HCT116 (cell line): ENCODE results near the gene FAM98C. TPM values are rescaled to one million over a fixed set of nuclear protein-coding genes. Genes with fewer than 3 reads are reported as not detected.

Experiments
- ATAC-seq: fragments of 200-7000 bp; cut with Tn5 transposase; 2 replicates; pipeline ENCODE4 v1.9.1; 2020; ENCODE audit warnings: mild to moderate bottlenecking, moderate library complexity
- BruUV-seq: library from RNA; stranded (reverse); fragments of 400-500 nt; replicated peaks from 2 replicates; lab custom pipeline; 2021; lab: Mats Ljungman, UMichigan
- CTCF ChIA-PET: fragments of 300-600 bp; sonication (Branson Sonifier 250); formaldehyde crosslinking; loops from one replicate; lab custom pipeline; 2021; ENCODE audit warnings: antibody characterized with exemption; lab: Charles Lee
- POLR2A ChIA-PET: fragments of 300-600, 350-600 bp; sonication (Branson Sonifier 250); formaldehyde crosslinking; loops from one replicate; lab custom pipeline; 2021; ENCODE audit warnings: antibody characterized with exemption; lab: Charles Lee
- RAD21 ChIA-PET, 2 experiments: fragments of 300-600 bp; sonication (Branson Sonifier 250); formaldehyde crosslinking; loops; one replicate each; lab custom pipeline; 2023; ENCODE audit warnings: low total read pairs in 2 of 2; ENCODE audit not compliant: uncharacterized antibody in 2 of 2, unreplicated experiment in 2 of 2, low non-redundant PET in 1 of 2; lab: Charles Lee
- DNase-seq: peaks from one replicate; pipeline ENCODE4 v3.0.0-alpha.2; 2010; ENCODE audit warnings: low read depth, low spot score
- H2AFZ ChIP-seq: fragments of 200-600 bp; shearing (Covaris generic), sonication (generic); 2 replicates; pipeline ENCODE4 v1.6.1; 2017; ENCODE audit warnings: low read depth, mixed run types, mixed read lengths, antibody characterized with exemption, low read length; ENCODE audit not compliant: poor library complexity, severe bottlenecking
- H3K27ac ChIP-seq: 2 replicates; pipeline ENCODE4 v1.5.1; 2012; ENCODE audit warnings: low read depth, low read length
- H3K27me3 ChIP-seq: fragments of 200-600 bp; sonication (generic); 2 replicates; pipeline ENCODE4 v1.6.1; 2016; ENCODE audit warnings: mixed run types, low read length, mixed read lengths; ENCODE audit not compliant: insufficient read depth
- H3K36me3 ChIP-seq, 2 experiments: fragments of 200-500 bp in 1 of 2; fragments of 200-600 bp in 1 of 2; sonication (Bioruptor generic) in 1 of 2; sonication (generic) in 1 of 2; 2 replicates each; pipeline versions ENCODE4 v1.5.1 to v1.6.1; 2014 to 2016; ENCODE audit warnings: low read length in 2 of 2, inconsistent platforms in 1 of 2, mixed read lengths in 1 of 2, mixed run types in 1 of 2; ENCODE audit not compliant: insufficient read depth in 2 of 2, control insufficient read depth in 1 of 2
- H3K4me1 ChIP-seq, 2 experiments: fragments of 200-600 bp in 1 of 2; sonication (generic) in 1 of 2; 2 replicates each; pipeline versions ENCODE4 v1.5.1 to v1.6.1; 2012 to 2017; ENCODE audit warnings: low read length in 2 of 2, inconsistent platforms in 1 of 2, mild to moderate bottlenecking in 1 of 2, mixed read lengths in 1 of 2, mixed run types in 1 of 2, moderate library complexity in 1 of 2; ENCODE audit not compliant: insufficient read depth in 2 of 2, control insufficient read depth in 1 of 2
- H3K4me2 ChIP-seq: fragments of 200-600 bp; sonication (generic); 2 replicates; pipeline ENCODE4 v1.6.1; 2017; ENCODE audit warnings: mixed run types, low read length, mixed read lengths
- H3K4me3 ChIP-seq, 2 experiments: fragments of 200-600 bp in 1 of 2; sonication (generic) in 1 of 2; replicated peaks in 1 of 2; 2 replicates each; pipeline ENCODE4 v1.5.1; 2011 to 2016; ENCODE audit warnings: low read length in 2 of 2, control low read depth in 1 of 2, low read depth in 1 of 2, mild to moderate bottlenecking in 1 of 2, mixed read lengths in 1 of 2, mixed run types in 1 of 2
- H3K79me2 ChIP-seq: fragments of 200-600 bp; sonication (generic); 2 replicates; pipeline ENCODE4 v1.6.1; 2017; ENCODE audit warnings: mild to moderate bottlenecking, mixed run types, low read length, moderate library complexity, mixed read lengths; ENCODE audit not compliant: insufficient read depth
- H3K9ac ChIP-seq: fragments of 200-600 bp; sonication (generic); 2 replicates; pipeline ENCODE4 v1.6.1; 2016; ENCODE audit warnings: low read length, mixed read lengths
- H3K9me2 ChIP-seq: fragments of 200-600 bp; sonication (generic), shearing (Covaris generic); 2 replicates; pipeline ENCODE4 v1.6.1; 2017; ENCODE audit warnings: mixed run types, mild to moderate bottlenecking, moderate library complexity; ENCODE audit not compliant: insufficient read depth
- H3K9me3 ChIP-seq, 2 experiments: fragments of 200-500 bp in 1 of 2; fragments of 200-600 bp in 1 of 2; sonication (Bioruptor generic) in 1 of 2; sonication (generic) in 1 of 2; 2 replicates each; pipeline ENCODE4 v1.6.1; 2014 to 2017; ENCODE audit warnings: low read length in 2 of 2, mixed read lengths in 2 of 2, inconsistent platforms in 1 of 2, low read depth in 1 of 2, mild to moderate bottlenecking in 1 of 2, mixed run types in 1 of 2, moderate library complexity in 1 of 2; ENCODE audit not compliant: control insufficient read depth in 1 of 2, insufficient read depth in 1 of 2
- H4K20me1 ChIP-seq: fragments of 200-600 bp; sonication (generic), shearing (Covaris generic); 2 replicates; pipeline ENCODE4 v1.6.1; 2017; ENCODE audit warnings: mixed run types, mild to moderate bottlenecking, moderate library complexity; ENCODE audit not compliant: insufficient read depth
- CBX3 ChIP-seq: IDR thresholded peaks from 2 replicates; pipeline ENCODE4 v1.6.1; 2012; ENCODE audit warnings: low read depth
- CEBPB ChIP-seq: IDR thresholded peaks from 2 replicates; pipeline ENCODE4 v1.6.1; 2012; ENCODE audit warnings: low read depth
- ELF1 ChIP-seq: IDR thresholded peaks from 2 replicates; pipeline ENCODE4 v1.6.1; 2012; ENCODE audit warnings: low read depth, borderline replicate concordance
- EZH2 ChIP-seq: fragments of 200-600 bp; sonication (generic); IDR thresholded peaks from 2 replicates; pipeline ENCODE4 v1.6.1; 2017; ENCODE audit warnings: antibody characterized with exemption, mixed run types
- FOSL1 ChIP-seq: IDR thresholded peaks from 2 replicates; pipeline ENCODE4 v1.6.1; 2012; ENCODE audit warnings: low read depth
- JUND ChIP-seq: IDR thresholded peaks from 2 replicates; pipeline ENCODE4 v1.6.1; 2012
- MAX ChIP-seq: IDR thresholded peaks from 2 replicates; pipeline ENCODE4 v1.6.1; 2012
- POLR2A ChIP-seq: IDR thresholded peaks from 2 replicates; pipeline ENCODE4 v1.7.0; 2011; ENCODE audit warnings: borderline replicate concordance; ENCODE audit not compliant: insufficient read depth, insufficient read length; ENCODE audit errors: extremely low read depth
- POLR2AphosphoS5 ChIP-seq: IDR thresholded peaks from 2 replicates; pipeline ENCODE4 v1.6.1; 2011; ENCODE audit warnings: mild to moderate bottlenecking, low read depth, low read length, moderate library complexity
- SIN3A ChIP-seq: IDR thresholded peaks from 2 replicates; pipeline ENCODE4 v1.6.1; 2012; ENCODE audit warnings: low read depth
- SP1 ChIP-seq: IDR thresholded peaks from 2 replicates; pipeline ENCODE4 v1.6.1; 2012; ENCODE audit warnings: low read depth
- YY1 ChIP-seq: IDR thresholded peaks from 2 replicates; pipeline ENCODE4 v1.6.1; 2011; ENCODE audit warnings: low read length, low read depth, moderate library complexity, mild to moderate bottlenecking; ENCODE audit not compliant: insufficient replicate concordance; ENCODE audit errors: extremely low read depth
- ZFX ChIP-seq: fragments of 450-650 bp; IDR thresholded peaks from 2 replicates; pipeline ENCODE4 v1.6.1; 2017
- ZNF274 ChIP-seq: fragments of 200-500 bp; sonication (Bioruptor generic); IDR thresholded peaks from 2 replicates; pipeline ENCODE4 v1.6.1; 2014; ENCODE audit warnings: mild to moderate bottlenecking, low read depth, low read length, inconsistent platforms
- intact Hi-C: fragments of 100-400 bp; cut with micrococcal nuclease; formaldehyde crosslinking; loops from 2 replicates; pipeline ENCODE4 v1.10.0; 2022
- total RNA-seq: library from RNA; stranded (reverse); gene quantifications from one replicate; pipeline ENCODE4 v1.2.1, GENCODE V29; 2021; ENCODE audit not compliant: unreplicated experiment
- TF ChIP-seq, protein P1 (sequence below): IDR thresholded peaks from 2 replicates; pipeline ENCODE4 v1.6.1; 2011; ENCODE audit warnings: mild to moderate bottlenecking, low read length, moderate library complexity; ENCODE audit not compliant: insufficient replicate concordance; ENCODE audit errors: extremely low read depth
- TF ChIP-seq, protein P2 (sequence below): IDR thresholded peaks from 2 replicates; pipeline ENCODE4 v1.6.1; 2012
- TF ChIP-seq, protein P3 (sequence below), 3 experiments: fragments of 200-600 bp in 1 of 3; sonication (generic) in 1 of 3; IDR thresholded peaks in 2 of 3; conservative IDR thresholded peaks in 1 of 3; 2 replicates each; pipeline ENCODE4 v1.5.1; 2012 to 2017; ENCODE audit warnings: low read depth in 2 of 3, low read length in 2 of 3, antibody characterized with exemption in 1 of 3, borderline replicate concordance in 1 of 3, control low read depth in 1 of 3, mild to moderate bottlenecking in 1 of 3, mixed read lengths in 1 of 3, mixed run types in 1 of 3, moderate library complexity in 1 of 3; ENCODE audit not compliant: insufficient read depth in 1 of 3
- TF ChIP-seq, protein P4 (sequence below): IDR thresholded peaks from 2 replicates; pipeline ENCODE4 v1.6.1; 2012; ENCODE audit warnings: low read depth

Gene FAM98C
- total RNA-seq, 1 experiment from 2014 or later = 33.8 TPM

DNA sequence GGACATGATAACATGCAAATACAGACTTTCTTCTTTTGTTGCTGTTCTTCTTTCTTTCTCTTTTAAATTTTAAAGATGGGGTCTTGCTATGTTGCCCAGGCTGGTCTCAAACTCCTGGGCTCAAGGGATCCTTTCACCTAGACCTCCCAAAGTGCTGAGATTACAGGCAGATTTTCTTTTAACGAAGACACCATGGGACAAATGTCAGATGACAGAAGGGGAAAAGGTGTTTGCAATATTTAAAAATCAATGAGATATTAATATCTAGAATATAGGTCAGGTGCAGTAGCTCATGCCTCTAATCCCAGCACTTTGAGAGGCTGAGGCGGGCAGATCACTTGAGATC lies 26.9 kb downstream of the FAM98C start:
- H2AFZ ChIP-seq = no peak overlapping the region
- H3K36me3 ChIP-seq = no peaks in the 10 kb centered on the region
- H4K20me1 ChIP-seq = no peaks in the 10 kb centered on the region
- ChIA-PET RAD21 (no interaction called here), CTCF (no interaction called here), POLR2A (interaction anchor here (1.3 kb wide), 1 partner anchor 27 kb away, joined by 3 read pairs; the partner anchor contains the start of gene FAM98C)
- H3K9ac ChIP-seq = no peak overlapping the region
- H3K79me2 ChIP-seq = no peaks in the 10 kb centered on the region
- no peak overlapping the region for H3K4me3 ChIP-seq
- no peaks in the 10 kb centered on the region for H3K9me3 ChIP-seq
- ATAC-seq = no peak
- intact Hi-C loops = no loop called here
- no TSS peak for BruUV-seq
- TF ChIP-seq EZH2 (no peak), CEBPB (no peak), JUND (no peak), CBX3 (no peak), MAX (no peak), FOSL1 (no peak), ZNF274 (no peak), ELF1 (no peak), ZFX (no peak), SP1 (no peak), YY1 (no peak), POLR2AphosphoS5 (no peak), POLR2A (no peak), SIN3A (no peak)
- TF ChIP-seq, protein P1, sequence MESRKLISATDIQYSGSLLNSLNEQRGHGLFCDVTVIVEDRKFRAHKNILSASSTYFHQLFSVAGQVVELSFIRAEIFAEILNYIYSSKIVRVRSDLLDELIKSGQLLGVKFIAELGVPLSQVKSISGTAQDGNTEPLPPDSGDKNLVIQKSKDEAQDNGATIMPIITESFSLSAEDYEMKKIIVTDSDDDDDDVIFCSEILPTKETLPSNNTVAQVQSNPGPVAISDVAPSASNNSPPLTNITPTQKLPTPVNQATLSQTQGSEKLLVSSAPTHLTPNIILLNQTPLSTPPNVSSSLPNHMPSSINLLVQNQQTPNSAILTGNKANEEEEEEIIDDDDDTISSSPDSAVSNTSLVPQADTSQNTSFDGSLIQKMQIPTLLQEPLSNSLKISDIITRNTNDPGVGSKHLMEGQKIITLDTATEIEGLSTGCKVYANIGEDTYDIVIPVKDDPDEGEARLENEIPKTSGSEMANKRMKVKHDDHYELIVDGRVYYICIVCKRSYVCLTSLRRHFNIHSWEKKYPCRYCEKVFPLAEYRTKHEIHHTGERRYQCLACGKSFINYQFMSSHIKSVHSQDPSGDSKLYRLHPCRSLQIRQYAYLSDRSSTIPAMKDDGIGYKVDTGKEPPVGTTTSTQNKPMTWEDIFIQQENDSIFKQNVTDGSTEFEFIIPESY = no peak
- TF ChIP-seq, protein P2, sequence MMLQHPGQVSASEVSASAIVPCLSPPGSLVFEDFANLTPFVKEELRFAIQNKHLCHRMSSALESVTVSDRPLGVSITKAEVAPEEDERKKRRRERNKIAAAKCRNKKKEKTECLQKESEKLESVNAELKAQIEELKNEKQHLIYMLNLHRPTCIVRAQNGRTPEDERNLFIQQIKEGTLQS = no peak
- TF ChIP-seq, protein P3, sequence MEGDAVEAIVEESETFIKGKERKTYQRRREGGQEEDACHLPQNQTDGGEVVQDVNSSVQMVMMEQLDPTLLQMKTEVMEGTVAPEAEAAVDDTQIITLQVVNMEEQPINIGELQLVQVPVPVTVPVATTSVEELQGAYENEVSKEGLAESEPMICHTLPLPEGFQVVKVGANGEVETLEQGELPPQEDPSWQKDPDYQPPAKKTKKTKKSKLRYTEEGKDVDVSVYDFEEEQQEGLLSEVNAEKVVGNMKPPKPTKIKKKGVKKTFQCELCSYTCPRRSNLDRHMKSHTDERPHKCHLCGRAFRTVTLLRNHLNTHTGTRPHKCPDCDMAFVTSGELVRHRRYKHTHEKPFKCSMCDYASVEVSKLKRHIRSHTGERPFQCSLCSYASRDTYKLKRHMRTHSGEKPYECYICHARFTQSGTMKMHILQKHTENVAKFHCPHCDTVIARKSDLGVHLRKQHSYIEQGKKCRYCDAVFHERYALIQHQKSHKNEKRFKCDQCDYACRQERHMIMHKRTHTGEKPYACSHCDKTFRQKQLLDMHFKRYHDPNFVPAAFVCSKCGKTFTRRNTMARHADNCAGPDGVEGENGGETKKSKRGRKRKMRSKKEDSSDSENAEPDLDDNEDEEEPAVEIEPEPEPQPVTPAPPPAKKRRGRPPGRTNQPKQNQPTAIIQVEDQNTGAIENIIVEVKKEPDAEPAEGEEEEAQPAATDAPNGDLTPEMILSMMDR (IDR thresholded peaks at IDR 0.05 in 2 of 3, conservative IDR thresholded peaks at IDR 0.05 in 1 of 3; ENCODE audit: borderline replicate concordance in 1 of 3, insufficient read depth in 1 of 3, low read depth in 2 of 3, low read length in 2 of 3) = no peak
- TF ChIP-seq, protein P4, sequence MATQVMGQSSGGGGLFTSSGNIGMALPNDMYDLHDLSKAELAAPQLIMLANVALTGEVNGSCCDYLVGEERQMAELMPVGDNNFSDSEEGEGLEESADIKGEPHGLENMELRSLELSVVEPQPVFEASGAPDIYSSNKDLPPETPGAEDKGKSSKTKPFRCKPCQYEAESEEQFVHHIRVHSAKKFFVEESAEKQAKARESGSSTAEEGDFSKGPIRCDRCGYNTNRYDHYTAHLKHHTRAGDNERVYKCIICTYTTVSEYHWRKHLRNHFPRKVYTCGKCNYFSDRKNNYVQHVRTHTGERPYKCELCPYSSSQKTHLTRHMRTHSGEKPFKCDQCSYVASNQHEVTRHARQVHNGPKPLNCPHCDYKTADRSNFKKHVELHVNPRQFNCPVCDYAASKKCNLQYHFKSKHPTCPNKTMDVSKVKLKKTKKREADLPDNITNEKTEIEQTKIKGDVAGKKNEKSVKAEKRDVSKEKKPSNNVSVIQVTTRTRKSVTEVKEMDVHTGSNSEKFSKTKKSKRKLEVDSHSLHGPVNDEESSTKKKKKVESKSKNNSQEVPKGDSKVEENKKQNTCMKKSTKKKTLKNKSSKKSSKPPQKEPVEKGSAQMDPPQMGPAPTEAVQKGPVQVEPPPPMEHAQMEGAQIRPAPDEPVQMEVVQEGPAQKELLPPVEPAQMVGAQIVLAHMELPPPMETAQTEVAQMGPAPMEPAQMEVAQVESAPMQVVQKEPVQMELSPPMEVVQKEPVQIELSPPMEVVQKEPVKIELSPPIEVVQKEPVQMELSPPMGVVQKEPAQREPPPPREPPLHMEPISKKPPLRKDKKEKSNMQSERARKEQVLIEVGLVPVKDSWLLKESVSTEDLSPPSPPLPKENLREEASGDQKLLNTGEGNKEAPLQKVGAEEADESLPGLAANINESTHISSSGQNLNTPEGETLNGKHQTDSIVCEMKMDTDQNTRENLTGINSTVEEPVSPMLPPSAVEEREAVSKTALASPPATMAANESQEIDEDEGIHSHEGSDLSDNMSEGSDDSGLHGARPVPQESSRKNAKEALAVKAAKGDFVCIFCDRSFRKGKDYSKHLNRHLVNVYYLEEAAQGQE = no peak
- H3K4me2 ChIP-seq = no peak overlapping the region
- no peak for DNase-seq
- H3K4me1 ChIP-seq = peaks cover 0 to 15% of the 10 kb centered on the region in 2 experiments; a peak in 2 of 4 replicates
- no peaks in the 10 kb centered on the region for H3K27me3 ChIP-seq
- no peaks in the 10 kb centered on the region for H3K9me2 ChIP-seq
- no peak overlapping the region for H3K27ac ChIP-seq
